K562 (cell line): ENCODE data around the gene TNFSF15. TPM values are rescaled to one million over a fixed set of nuclear protein-coding genes. Genes with fewer than 3 reads are reported as not detected.

Source experiments
- CBFA2T3 ChIP-seq: fragments of 450-650 bp; IDR thresholded peaks from 2 replicates; pipeline ENCODE4 v1.6.1; 2017
- CBX3 ChIP-seq, 2 experiments: IDR thresholded peaks; 1 replicate in 1 of 2; 2 replicates in 1 of 2; pipeline ENCODE4 v1.6.1; 2012; ENCODE audit warnings: inconsistent platforms in 2 of 2, low read length in 2 of 2, borderline replicate concordance in 1 of 2, control low read depth in 1 of 2
- CC2D1A ChIP-seq: fragments of 450-650 bp; IDR thresholded peaks from 2 replicates; pipeline ENCODE4 v1.6.1; 2017; ENCODE audit warnings: mild to moderate bottlenecking
- CCNT2 ChIP-seq: IDR thresholded peaks from 2 replicates; pipeline ENCODE4 v1.6.1; 2011; ENCODE audit warnings: borderline replicate concordance, low read depth, mild to moderate bottlenecking, moderate library complexity, mixed read lengths, low read length; ENCODE audit not compliant: insufficient read length; ENCODE audit errors: extremely low read depth
- FOXA3 ChIP-seq, 2 experiments: fragments of 450-650 bp in 1 of 2; sonication (generic) in 1 of 2; formaldehyde crosslinking; IDR thresholded peaks in 1 of 2; conservative IDR thresholded peaks in 1 of 2; 2 replicates each; pipeline versions ENCODE4 v1.4.0 to v1.8.0; 2020 to 2022; ENCODE audit warnings: mild to moderate bottlenecking in 2 of 2, missing genetic modification reagents in 1 of 2
- JUN ChIP-seq, 2 experiments: sonication (generic) in 1 of 2; formaldehyde crosslinking in 1 of 2; IDR thresholded peaks; 2 replicates each; pipeline versions ENCODE4 v1.6.1 to v1.8.0; 2012 to 2022; ENCODE audit warnings: borderline replicate concordance in 2 of 2, mild to moderate bottlenecking in 2 of 2, improper control_type of control experiment in 1 of 2, low read depth in 1 of 2, low read length in 1 of 2, missing genetic modification reagents in 1 of 2
- MAFF ChIP-seq: IDR thresholded peaks from 2 replicates; pipeline ENCODE4 v1.6.1; 2012; ENCODE audit warnings: low read length, improper control_type of control experiment
- NFXL1 ChIP-seq: fragments of 450-650 bp; formaldehyde crosslinking; IDR thresholded peaks from 2 replicates; pipeline ENCODE4 v1.4.0; 2021; ENCODE audit warnings: mild to moderate bottlenecking
- OTX1 ChIP-seq: fragments of 450-650 bp; formaldehyde crosslinking; IDR thresholded peaks from 2 replicates; pipeline ENCODE4 v1.4.0; 2022; ENCODE audit warnings: mild to moderate bottlenecking
- PYGO2 ChIP-seq: fragments of 450-650 bp; IDR thresholded peaks from 2 replicates; pipeline ENCODE4 v1.6.1; 2016; ENCODE audit warnings: mild to moderate bottlenecking, missing genetic modification characterization, moderate library complexity, missing compliant biosample characterization
- RBM14 ChIP-seq: fragments of 200-400 bp; formaldehyde crosslinking; IDR thresholded peaks from 2 replicates; pipeline ENCODE4 v1.6.1; 2018; ENCODE audit warnings: low read depth, mild to moderate bottlenecking, low read length, moderate library complexity, borderline replicate concordance; ENCODE audit not compliant: insufficient read depth
- RBM34 ChIP-seq: fragments of 200-400 bp; formaldehyde crosslinking; IDR thresholded peaks from 2 replicates; pipeline ENCODE4 v1.6.1; 2018; ENCODE audit warnings: low read length, borderline replicate concordance; ENCODE audit not compliant: insufficient read depth
- RCOR1 ChIP-seq, 2 experiments: IDR thresholded peaks; 2 replicates each; pipeline ENCODE4 v1.6.1; 2012; ENCODE audit warnings: low read depth in 2 of 2, low read length in 2 of 2, borderline replicate concordance in 1 of 2, improper control_type of control experiment in 1 of 2
- TCFL5 ChIP-seq: fragments of 250-450 bp; sonication (Bioruptor Pico); conservative IDR thresholded peaks from 2 replicates; pipeline ENCODE4 v1.6.1; 2021; ENCODE audit warnings: mild to moderate bottlenecking, moderate library complexity, matching md5 sums
- XRCC3 ChIP-seq: fragments of 450-650 bp; IDR thresholded peaks from 2 replicates; pipeline ENCODE4 v1.6.1; 2017; ENCODE audit warnings: mild to moderate bottlenecking, moderate library complexity
- ZBTB11 ChIP-seq, 3 experiments: fragments of 200-800 bp in 1 of 3; fragments of 250-450 bp in 1 of 3; fragments of 450-650 bp in 1 of 3; sonication (Bioruptor Pico) in 1 of 3; sonication (Bioruptor generic) in 1 of 3; formaldehyde crosslinking in 1 of 3; IDR thresholded peaks; 2 replicates each; pipeline versions ENCODE4 v1.6.1 to v1.8.0; 2016 to 2022; ENCODE audit warnings: mild to moderate bottlenecking in 2 of 3, missing genetic modification characterization in 2 of 3, missing compliant biosample characterization in 1 of 3, moderate library complexity in 1 of 3
- ZFP1 ChIP-seq: fragments of 450-650 bp; formaldehyde crosslinking; IDR thresholded peaks from 2 replicates; pipeline ENCODE4 v1.4.0; 2020; ENCODE audit warnings: mild to moderate bottlenecking, mixed read lengths
- ZFX ChIP-seq: sonication (generic); formaldehyde crosslinking; IDR thresholded peaks from 2 replicates; pipeline ENCODE4 v1.8.0; 2022; ENCODE audit warnings: mild to moderate bottlenecking, missing genetic modification reagents, moderate library complexity
- ZNF124 ChIP-seq: sonication (generic); formaldehyde crosslinking; IDR thresholded peaks from 2 replicates; pipeline ENCODE4 v1.8.1; 2022; ENCODE audit warnings: missing genetic modification reagents
- ZNF143 ChIP-seq: sonication (generic); formaldehyde crosslinking; IDR thresholded peaks from 2 replicates; pipeline ENCODE4 v1.9.0; 2022; ENCODE audit warnings: mild to moderate bottlenecking, missing genetic modification reagents
- ZNF354B ChIP-seq: fragments of 250-450 bp; sonication (Bioruptor Pico); IDR thresholded peaks from 2 replicates; pipeline ENCODE4 v1.4.0; 2020
- ZNF511 ChIP-seq: sonication (generic); formaldehyde crosslinking; IDR thresholded peaks from 2 replicates; pipeline ENCODE4 v1.8.0; 2022; ENCODE audit warnings: mild to moderate bottlenecking, missing genetic modification reagents
- polyA plus RNA-seq, 8 experiments: library from polyadenylated mRNA; depleted of rRNA in 4 of 8; stranded (reverse) in 5 of 8; unstranded in 3 of 8; fragments of >200 nt; fragmentation: Nextera tagmentation in 2 of 8; fragmentation: Illumina TruSeq in 1 of 8; extraction: Ambion mirVana in 2 of 8; extraction: Trizol in 1 of 8; gene quantifications; 2 replicates each; pipeline versions ENCODE4 v1.2.1 to v1.2.3, GENCODE V29; 2011 to 2014; ENCODE audit warnings: inconsistent platforms in 1 of 8, missing spikeins in 1 of 8
- total RNA-seq, 7 experiments: library from RNA; depleted of rRNA in 6 of 7; stranded (reverse); fragments of >200 nt in 6 of 7; fragmentation: Illumina TruSeq in 2 of 7; extraction: Trizol in 2 of 7; gene quantifications; 2 replicates each; pipeline versions ENCODE4 v1.2.1 to v1.2.3, GENCODE V29; 2011 to 2021; ENCODE audit warnings: low replicate concordance in 1 of 7
- TF ChIP-seq, protein P1 (sequence below): fragments of 450-650 bp; IDR thresholded peaks from one replicate; pipeline ENCODE4 v1.6.1; 2018; ENCODE audit warnings: mild to moderate bottlenecking, moderate library complexity; ENCODE audit not compliant: partially characterized antibody

Gene TNFSF15
- total and polyA plus RNA-seq, 9 of the 15 experiments (the other 6 are each of a cell fraction or from before 2014, with no cell fraction given), result not detected

- TF ChIP-seq ZFP1 (CRISPR knock-in tag) (no peak), CCNT2 (no peak), CC2D1A (peak; percentile 26; the same call in 1 of the 2 replicates), TCFL5 (CRISPR knock-in tag) (no peak), ZNF511 (no peak), JUN (IDR thresholded peaks at IDR 0.05; ENCODE audit: borderline replicate concordance, low read depth, low read length) (no peak), JUN (CRISPR knock-in tag; IDR thresholded peaks at IDR 0.05; ENCODE audit: borderline replicate concordance) (no peak), FOXA3 (CRISPR knock-in tag; conservative IDR thresholded peaks at IDR 0.05 in 1 of 2, IDR thresholded peaks at IDR 0.05 in 1 of 2) (no peak), CBFA2T3 (no peak), RBM34 (no peak), PYGO2 (tag) (no peak), ZFX (CRISPR knock-in tag) (no peak), ZNF143 (CRISPR knock-in tag) (no peak), ZNF124 (CRISPR knock-in tag) (no peak), ZBTB11 (CRISPR knock-in tag; IDR thresholded peaks at IDR 0.05) (no peak), NFXL1 (CRISPR knock-in tag) (no peak), XRCC3 (no peak), RBM14 (no peak), MAFF (no peak), ZNF354B (no peak), OTX1 (CRISPR knock-in tag) (no peak), RCOR1 (IDR thresholded peaks at IDR 0.05; ENCODE audit: borderline replicate concordance in 1 of 2, low read depth in 2 of 2, low read length in 2 of 2) (0 out of 4 replicates have a peak, but pooled peaks of 1 of the 2 experiments have one; percentile 36), CBX3 (IDR thresholded peaks at IDR 0.05; ENCODE audit: borderline replicate concordance in 1 of 2, low read length in 2 of 2) (no peak)
- TF ChIP-seq, protein P1, sequence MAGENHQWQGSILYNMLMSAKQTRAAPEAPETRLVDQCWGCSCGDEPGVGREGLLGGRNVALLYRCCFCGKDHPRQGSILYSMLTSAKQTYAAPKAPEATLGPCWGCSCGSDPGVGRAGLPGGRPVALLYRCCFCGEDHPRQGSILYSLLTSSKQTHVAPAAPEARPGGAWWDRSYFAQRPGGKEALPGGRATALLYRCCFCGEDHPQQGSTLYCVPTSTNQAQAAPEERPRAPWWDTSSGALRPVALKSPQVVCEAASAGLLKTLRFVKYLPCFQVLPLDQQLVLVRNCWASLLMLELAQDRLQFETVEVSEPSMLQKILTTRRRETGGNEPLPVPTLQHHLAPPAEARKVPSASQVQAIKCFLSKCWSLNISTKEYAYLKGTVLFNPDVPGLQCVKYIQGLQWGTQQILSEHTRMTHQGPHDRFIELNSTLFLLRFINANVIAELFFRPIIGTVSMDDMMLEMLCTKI, result no peak
Measured at GRCh38 chr9:114738581-114739316, 67.1 kb downstream of the TNFSF15 start (continued).
